ENCODE measurements around the gene EYS.

EYS gene

DNA sequence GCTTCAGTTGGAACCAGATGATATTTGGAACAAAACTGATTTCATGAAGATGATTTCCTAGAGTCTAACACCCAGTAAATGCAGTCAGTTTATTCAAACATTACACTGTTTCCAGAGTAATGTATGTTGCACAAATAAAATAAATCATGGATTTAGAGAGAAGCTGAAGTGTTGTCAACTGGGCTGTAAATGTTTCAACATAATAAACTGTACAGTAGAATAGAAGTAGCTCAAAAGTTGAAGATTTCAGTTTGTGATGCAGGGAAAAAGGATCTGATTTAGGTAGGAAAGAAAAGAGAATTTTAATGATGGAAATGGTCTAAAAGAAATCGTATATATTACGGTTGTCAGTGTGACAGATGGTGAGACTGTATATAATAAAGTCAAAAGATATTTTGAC lies 985.2 kb downstream of the EYS start:
- DNase-seq (ENCODE audit: low read depth), result no peak

DNA sequence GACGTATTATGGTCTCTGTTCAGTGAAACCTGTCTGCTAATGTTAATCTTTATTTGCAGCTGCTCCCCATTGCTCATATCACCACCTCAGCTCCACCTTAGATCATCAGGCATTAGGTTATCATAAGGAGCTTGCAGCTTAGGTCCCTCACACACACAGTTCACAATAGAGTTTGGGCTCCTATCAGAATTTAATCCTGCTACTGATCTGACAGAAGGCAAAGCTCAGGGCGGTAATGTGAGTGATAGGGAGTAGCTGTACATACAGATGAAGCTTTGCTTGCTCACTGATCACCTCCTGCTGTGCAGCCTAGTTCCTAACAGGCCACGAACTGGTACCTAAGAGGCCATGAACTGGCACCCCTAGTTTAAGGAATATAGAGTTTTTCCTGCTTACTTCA lies 989.7 kb downstream of the EYS start:
- no peak for DNase-seq (ENCODE audit: low read depth)

DNA sequence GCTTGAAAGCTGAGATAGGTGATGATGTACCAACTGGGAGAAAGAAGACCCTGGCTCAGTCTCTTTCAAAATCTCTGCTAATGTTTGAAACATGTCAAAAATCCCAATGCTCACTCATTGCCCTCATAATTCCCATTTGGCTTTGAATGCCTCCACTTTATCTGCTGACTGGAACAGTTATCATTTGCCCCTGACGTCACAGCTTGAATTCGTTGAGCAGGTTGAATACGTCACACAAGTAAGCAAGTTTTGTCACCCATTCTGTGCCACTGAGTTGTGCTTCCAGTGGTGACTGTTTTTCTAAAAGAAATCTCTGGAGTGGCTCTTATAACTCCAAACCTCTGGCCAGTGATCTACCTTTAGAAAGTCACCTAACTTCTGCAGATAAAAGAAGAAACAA lies 991.4 kb downstream of the EYS start:
- DNase-seq (ENCODE audit: low read depth), result no peak

DNA sequence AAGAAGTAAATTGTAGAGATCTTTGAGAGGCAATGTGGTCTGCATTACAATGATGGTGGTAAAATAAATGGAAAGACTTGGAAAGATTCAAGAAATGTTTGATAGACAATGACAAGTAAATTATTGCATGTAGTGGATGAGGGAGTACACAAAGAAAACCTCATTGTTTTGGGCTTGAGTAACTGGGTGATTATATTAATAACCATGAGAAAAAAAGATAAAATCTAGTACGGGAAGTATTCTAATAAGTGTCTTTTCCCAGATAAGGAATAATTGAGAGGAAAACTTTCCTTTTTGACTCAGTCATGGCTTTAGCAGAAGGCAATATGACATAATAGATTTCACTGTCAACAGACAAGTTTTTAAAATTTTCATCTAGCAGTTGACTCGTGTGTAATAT lies 993.0 kb downstream of the EYS start:
- DNase-seq (ENCODE audit: low read depth), result no peak

DNA sequence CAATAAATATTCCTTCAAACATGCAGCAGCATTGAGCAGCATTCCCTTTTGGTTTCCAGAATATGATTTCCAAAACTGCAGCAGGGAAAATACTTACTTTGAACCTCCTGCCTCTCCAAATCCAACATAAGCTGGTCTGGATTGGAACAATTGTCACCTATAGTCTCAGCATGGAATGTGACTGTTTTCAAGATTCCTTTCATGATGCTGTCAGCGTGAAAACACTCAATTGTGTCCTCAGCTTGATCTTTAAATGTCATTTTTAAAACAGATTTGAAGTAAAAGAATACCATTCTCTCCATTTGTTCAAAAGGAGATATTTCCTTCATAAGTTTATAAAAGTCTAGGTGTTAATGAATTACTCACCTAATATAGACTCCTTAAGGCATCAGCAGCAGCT lies 993.9 kb downstream of the EYS start:
- DNase-seq (ENCODE audit: low read depth), result no peak

- no peak for DNase-seq (ENCODE audit: low read depth)
Observed at GRCh38 chr6:64712606-64713005, 994.4 kb downstream of the EYS start.

GRCh38 chr6:64703922-64704321 lies 1003.1 kb downstream of the EYS start:
- DNase-seq (ENCODE audit: low read depth), result no peak

- no peak for DNase-seq (ENCODE audit: low read depth)
Observed at GRCh38 chr6:64696053-64696452, 1011.0 kb downstream of the EYS start.

GRCh38 chr6:64694356-64694755 lies 1012.7 kb downstream of the EYS start:
- no peak for DNase-seq (ENCODE audit: low read depth)

- DNase-seq (ENCODE audit: low read depth), result no peak
Observed at GRCh38 chr6:64691064-64691463, 1016.0 kb downstream of the EYS start.

DNA sequence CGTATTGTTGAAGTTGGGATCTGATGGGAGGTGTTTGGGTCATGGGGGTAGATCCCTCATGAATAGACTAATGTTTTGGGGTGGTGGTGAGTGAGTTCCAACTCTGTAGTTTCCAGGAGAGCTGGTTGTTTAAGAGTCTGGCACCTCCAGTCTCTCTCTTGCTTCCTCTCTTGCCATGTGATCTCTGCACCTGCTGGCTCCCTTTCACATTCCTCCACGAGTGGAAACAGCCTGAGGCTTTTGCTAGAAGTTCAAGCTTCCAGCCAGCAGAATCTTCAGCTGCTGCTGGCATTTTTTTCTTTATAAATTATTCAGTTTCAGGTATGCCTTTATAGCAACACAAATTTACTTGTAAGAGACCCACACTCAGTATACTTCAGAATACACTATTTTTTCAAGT lies 1021.6 kb downstream of the EYS start:
- no peak for DNase-seq (ENCODE audit: low read depth)

DNA sequence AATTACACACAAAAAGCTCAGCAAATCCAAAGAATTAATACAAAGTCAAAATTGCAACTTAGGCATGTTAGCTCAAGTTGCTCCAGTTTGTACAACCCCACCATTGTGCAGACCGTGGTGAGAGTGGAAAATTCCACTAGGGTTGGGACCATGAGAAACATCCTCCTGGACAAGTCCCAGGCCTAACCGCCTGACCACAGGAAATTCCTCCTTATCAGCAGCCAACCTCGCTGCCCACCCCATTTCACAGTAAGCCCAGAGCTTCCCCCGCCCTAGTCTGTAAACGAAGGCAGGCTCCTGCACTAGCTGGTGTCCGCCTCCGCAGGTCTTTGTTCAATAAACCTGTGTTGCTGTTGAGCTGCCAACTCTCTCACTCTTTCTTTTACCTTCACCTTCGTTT lies 1023.3 kb downstream of the EYS start:
- no peak for DNase-seq (ENCODE audit: low read depth)

GRCh38 chr6:64681416-64682160 lies 1025.4 kb downstream of the EYS start:
- no peak for DNase-seq (ENCODE audit: low read depth)

DNA sequence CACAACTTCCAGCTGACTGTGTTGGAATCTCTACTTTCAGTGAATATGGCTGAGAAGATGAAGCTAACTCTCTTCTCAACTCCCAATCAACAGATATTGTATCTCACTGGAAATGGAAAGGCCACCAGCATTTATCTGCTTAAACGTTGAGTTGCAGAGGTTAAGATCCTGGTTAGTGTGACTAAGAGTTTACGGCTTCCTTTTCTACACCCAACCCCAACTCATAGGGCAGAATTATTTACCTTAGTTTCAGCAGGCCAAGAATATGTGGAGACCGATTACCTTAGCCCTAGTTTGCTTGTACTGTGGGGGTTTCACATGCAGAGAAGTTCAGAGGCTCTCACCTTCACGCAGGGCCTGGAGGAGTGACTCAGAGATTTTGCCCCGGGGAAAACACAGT lies 1026.6 kb downstream of the EYS start:
- no peak for DNase-seq (ENCODE audit: low read depth)

DNA sequence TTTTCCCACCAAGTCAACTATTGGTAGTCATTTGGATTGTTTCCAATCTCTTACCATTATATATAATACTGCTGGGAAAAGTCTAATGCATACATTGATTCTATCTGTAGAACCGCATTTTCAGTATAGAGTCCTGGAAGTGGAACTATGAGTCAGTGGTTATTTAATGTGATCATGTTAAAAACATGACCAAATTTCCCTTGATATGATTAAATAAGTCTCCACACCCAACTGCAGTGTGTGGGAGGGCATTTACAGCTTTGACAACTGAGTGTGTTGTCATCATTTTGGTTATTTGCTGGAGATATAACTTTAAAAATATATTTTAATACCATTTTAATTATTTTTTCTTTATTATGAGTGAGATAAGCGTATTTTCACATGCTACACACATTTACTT lies 1027.6 kb downstream of the EYS start:
- no peak for DNase-seq (ENCODE audit: low read depth)

- no peak for DNase-seq (ENCODE audit: low read depth)
Observed at GRCh38 chr6:64672651-64673050, 1034.4 kb downstream of the EYS start.

GRCh38 chr6:64672131-64672530 lies 1034.9 kb downstream of the EYS start:
- no peak for DNase-seq (ENCODE audit: low read depth)

- DNase-seq (ENCODE audit: low read depth), result no peak
Observed at GRCh38 chr6:64665137-64665536, 1041.9 kb downstream of the EYS start.

DNA sequence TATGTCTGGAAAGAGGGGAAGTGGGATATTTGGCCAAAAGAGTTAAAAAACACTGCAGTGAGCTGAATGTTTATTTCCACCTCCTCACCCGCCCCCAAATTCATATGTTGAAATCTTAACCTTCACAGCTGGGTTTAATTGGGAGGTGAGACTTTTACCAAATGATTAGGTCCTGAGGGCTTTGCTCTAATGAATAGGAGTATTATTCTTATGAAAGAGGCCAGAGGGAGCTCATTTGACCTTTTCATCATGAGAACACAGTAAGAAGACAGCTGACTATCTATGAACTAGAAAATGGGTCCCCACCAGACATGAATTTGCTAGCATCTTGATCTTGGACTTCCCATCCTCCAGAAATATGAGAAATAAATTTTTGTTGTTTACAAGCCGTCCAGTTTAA lies 1042.5 kb downstream of the EYS start:
- no peak for DNase-seq (ENCODE audit: low read depth)

DNA sequence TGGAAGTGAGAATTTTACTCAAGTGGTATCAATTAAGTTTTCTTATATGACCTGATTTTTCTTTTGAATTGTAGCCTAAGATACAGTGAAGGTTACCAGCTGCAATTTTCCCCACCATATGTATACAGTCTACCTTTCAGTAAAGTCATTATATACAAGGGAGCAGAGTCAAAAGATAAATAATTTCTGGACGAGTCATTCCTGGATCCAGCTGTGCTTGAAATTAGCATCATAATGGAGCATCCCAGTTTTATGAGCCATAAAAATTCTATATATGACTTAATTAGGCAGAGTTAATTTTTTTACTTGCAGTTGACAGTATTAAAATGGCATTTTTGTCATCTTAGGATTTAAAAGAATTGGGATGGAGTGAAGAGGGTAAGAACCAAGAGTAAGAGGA lies 1063.0 kb downstream of the EYS start:
- DNase-seq (ENCODE audit: low read depth), result no peak

DNA sequence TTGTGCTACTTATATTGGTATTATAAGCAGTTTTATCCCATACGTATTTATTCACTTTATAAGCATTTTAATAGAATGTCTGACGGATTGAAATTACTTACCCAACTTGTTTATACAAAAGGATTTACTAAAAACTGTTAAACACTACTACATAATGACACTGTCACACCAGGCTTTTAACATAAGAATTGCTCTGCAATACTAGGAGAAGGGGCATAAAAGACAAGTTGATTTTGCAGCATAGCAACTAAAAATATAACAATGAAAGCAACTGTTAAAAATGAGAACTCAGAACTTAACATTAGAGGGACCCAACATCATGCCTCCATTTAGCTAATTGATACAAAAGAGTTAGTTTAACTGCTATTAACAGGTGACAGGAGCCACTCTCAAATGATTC lies 1076.1 kb downstream of the EYS start:
- no peak for DNase-seq (ENCODE audit: low read depth)

GRCh38 chr6:64622944-64623343 lies 1084.1 kb downstream of the EYS start:
- DNase-seq (ENCODE audit: low read depth), result no peak

DNA sequence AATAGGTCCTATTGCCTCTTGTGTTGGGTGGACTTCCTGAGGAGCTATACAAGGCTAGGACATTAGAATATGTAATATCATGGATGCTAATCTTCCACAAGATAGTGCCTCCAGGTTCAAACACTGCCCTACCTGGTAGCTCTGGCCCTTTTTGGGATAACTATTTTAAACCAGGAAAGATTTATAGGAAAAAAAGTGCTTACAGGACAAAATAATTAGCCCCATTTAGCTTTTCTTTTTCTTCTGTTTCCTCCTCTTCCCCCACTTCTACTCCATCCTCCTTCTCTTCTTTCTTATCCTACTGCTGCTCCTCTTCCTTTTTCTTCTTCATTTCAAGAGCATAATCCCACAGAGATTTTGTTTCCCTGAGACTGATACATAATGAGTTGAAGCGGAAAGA lies 1104.0 kb downstream of the EYS start:
- DNase-seq (ENCODE audit: low read depth), result no peak

GRCh38 chr6:64591676-64592036 lies 1115.4 kb downstream of the EYS start:
- DNase-seq (ENCODE audit: low read depth), result no peak

Data from stimulated activated CD8-positive, alpha-beta memory T cell treated with anti-CD3 and anti-CD28 coated beads, Interleukin-15, amount 100 ng/mL, for 24 hours (primary cell).